ENCODE results near the gene DIPK1A.

DNA sequence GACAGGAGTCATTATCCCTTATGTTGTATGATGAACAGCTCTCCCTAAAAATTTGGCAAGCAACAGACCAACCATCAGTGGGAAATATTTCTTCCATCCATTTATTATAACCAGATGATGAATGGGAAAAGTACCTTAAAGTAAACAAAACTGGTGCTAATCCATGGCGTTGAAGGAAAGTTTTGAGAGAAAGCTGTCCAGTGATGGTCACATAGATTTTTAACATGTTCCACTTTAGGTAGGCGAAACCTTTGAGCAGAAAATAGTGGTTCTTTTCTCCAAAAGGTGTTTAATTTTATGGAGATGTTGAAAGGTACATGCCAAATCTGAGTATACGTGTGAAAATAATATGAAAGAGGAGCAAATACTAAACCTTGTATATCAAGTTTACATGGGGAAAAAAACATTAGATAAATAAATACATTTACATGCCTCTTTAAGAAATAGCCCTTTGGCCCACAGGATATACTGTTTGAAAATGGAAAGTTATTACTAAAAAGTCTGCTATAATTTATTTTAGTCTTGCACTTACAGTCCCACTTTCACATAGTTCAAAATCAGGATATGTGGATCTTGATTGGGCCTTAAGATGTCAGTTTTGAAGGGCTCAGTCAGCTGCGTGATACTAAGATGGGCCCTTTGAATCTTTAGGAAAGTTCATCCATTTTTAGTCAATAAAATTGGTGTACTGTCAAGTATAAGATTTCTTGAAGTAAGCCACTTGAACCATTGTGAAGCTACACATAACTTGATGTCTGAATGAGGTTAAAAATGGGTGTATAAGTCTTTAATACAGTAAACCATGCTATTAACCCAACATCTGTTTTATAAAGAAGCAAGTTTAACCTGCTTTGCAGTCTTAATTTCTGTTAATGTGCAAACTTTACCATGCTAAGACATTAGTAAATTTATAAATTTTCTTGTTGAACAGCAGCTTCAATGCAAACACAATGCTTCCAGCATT, 118.9 kb downstream of the DIPK1A start:
- TF ChIP-seq, protein P1, sequence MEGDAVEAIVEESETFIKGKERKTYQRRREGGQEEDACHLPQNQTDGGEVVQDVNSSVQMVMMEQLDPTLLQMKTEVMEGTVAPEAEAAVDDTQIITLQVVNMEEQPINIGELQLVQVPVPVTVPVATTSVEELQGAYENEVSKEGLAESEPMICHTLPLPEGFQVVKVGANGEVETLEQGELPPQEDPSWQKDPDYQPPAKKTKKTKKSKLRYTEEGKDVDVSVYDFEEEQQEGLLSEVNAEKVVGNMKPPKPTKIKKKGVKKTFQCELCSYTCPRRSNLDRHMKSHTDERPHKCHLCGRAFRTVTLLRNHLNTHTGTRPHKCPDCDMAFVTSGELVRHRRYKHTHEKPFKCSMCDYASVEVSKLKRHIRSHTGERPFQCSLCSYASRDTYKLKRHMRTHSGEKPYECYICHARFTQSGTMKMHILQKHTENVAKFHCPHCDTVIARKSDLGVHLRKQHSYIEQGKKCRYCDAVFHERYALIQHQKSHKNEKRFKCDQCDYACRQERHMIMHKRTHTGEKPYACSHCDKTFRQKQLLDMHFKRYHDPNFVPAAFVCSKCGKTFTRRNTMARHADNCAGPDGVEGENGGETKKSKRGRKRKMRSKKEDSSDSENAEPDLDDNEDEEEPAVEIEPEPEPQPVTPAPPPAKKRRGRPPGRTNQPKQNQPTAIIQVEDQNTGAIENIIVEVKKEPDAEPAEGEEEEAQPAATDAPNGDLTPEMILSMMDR (IDR thresholded peaks at IDR 0.05 in 8 of 11, conservative IDR thresholded peaks at IDR 0.05 in 3 of 11), result no peak
- no peak for TF ChIP-seq POLR2AphosphoS5 (IDR thresholded peaks at IDR 0.05)
- no peak for TF ChIP-seq POLR2A (IDR thresholded peaks at IDR 0.05)

All from spleen (tissue), 7 donors.